Ovary (tissue), 9 donors: ENCODE results near the gene STAB1. TPM values are rescaled to one million over a fixed set of nuclear protein-coding genes. Genes with fewer than 3 reads are reported as not detected.

Experiments used
- DNase-seq, 5 donors: peaks; one replicate each; pipeline ENCODE4 v3.0.0-alpha.2; 2019 to 2020
- H3K27ac ChIP-seq, 2 donors: fragments of 200-600 bp; one replicate each; pipeline versions ENCODE4 v1.5.1 to v1.8.0; 2019 to 2022
- H3K27me3 ChIP-seq: fragments of 200-600 bp; one replicate; pipeline ENCODE4 v1.8.0; 2022
- H3K36me3 ChIP-seq: fragments of 200-600 bp; sonication (generic); one replicate; pipeline ENCODE4 v1.5.1; 2019
- H3K4me1 ChIP-seq: one replicate; pipeline ENCODE4 v1.8.1; 2013; ENCODE audit warnings: mild to moderate bottlenecking, moderate library complexity; ENCODE audit not compliant: insufficient read depth
- H3K4me3 ChIP-seq: fragments of 200-600 bp; sonication (generic); one replicate; pipeline ENCODE4 v1.5.1; 2017
- H3K9me3 ChIP-seq, 2 donors: fragments of 200-600 bp in 1 of 2; sonication (generic) in 1 of 2; one replicate each; pipeline versions ENCODE4 v1.5.1 to v1.8.1; 2013 to 2019; ENCODE audit warnings: mild to moderate bottlenecking in 1 of 2, moderate library complexity in 1 of 2
- EP300 ChIP-seq: sonication (generic); formaldehyde crosslinking; IDR thresholded peaks from one replicate; pipeline ENCODE4 v1.6.1; 2017; ENCODE audit warnings: antibody characterized with exemption
- POLR2A ChIP-seq: fragments of 450-650 bp; IDR thresholded peaks from one replicate; pipeline ENCODE4 v1.6.1; 2017; ENCODE audit warnings: antibody characterized with exemption, mild to moderate bottlenecking, moderate library complexity
- WGBS, 3 donors: extraction: QIAGEN DNeasy Blood & Tissue Kit in 1 of 3; methylation state at CpG; one replicate each; pipeline versions ENCODE4 v1.1.5 to v1.1.7; 2013 to 2017; 5-methylcytosine and 5-hydroxymethylcytosine counted together
- intact Hi-C, 4 donors: fragments of 100-400 bp; cut with DNase I; formaldehyde crosslinking; loops; one replicate each; pipeline versions ENCODE4 v1.11.0 to v1.15.1; 2022 to 2023
- polyA plus RNA-seq, 2 donors: library from polyadenylated mRNA; stranded (reverse); fragments of 200-250 nt in 1 of 2; fragments of 350-450 nt in 1 of 2; fragmentation: Illumina TruSeq in 1 of 2; extraction: RNeasy Lipid Tissue Mini Kit (QIAGEN cat#74804) in 1 of 2; gene quantifications; one replicate each; pipeline ENCODE4 v1.2.3, GENCODE V29; 2013 to 2014
- total RNA-seq, 7 donors: library from RNA; depleted of rRNA in 2 of 7; stranded (reverse); fragments of >200 nt in 2 of 7; fragmentation: NEBNext Ultra II Directional in 3 of 7; extraction: Animal tissue kit (Norgen Biotek cat#: 25700) in 3 of 7; gene quantifications; one replicate each; pipeline versions ENCODE4 v1.1.0 to v1.2.4, GENCODE V29; 2016 to 2023
- TF ChIP-seq, protein P1 (sequence below), 3 donors: fragments of 450-650 bp in 2 of 3; fragments of 200-600 bp in 1 of 3; IDR thresholded peaks; one replicate each; pipeline versions ENCODE4 v1.5.1 to v1.8.0; 2016 to 2022; ENCODE audit warnings: antibody characterized with exemption in 3 of 3, mild to moderate bottlenecking in 1 of 3
- donor health status: DM: no; HTN: no; CAD: no; lungs with moderate emphysema.
- donor health status: DM: no; HTN: no; CAD: no.
- donor health status: Bipolar disorder and iron deficiency.
- donor health status: DM: yes; HTN: yes; CAD: no.
- donor health status: DM: no; HTN: no; CAD: no.
- donor health status: DM: yes; HTN: yes; CAD: no.

Gene STAB1
- total and polyA plus RNA-seq, 9 donors, result 21.4 to 114 (median 47.5) TPM

DNA sequence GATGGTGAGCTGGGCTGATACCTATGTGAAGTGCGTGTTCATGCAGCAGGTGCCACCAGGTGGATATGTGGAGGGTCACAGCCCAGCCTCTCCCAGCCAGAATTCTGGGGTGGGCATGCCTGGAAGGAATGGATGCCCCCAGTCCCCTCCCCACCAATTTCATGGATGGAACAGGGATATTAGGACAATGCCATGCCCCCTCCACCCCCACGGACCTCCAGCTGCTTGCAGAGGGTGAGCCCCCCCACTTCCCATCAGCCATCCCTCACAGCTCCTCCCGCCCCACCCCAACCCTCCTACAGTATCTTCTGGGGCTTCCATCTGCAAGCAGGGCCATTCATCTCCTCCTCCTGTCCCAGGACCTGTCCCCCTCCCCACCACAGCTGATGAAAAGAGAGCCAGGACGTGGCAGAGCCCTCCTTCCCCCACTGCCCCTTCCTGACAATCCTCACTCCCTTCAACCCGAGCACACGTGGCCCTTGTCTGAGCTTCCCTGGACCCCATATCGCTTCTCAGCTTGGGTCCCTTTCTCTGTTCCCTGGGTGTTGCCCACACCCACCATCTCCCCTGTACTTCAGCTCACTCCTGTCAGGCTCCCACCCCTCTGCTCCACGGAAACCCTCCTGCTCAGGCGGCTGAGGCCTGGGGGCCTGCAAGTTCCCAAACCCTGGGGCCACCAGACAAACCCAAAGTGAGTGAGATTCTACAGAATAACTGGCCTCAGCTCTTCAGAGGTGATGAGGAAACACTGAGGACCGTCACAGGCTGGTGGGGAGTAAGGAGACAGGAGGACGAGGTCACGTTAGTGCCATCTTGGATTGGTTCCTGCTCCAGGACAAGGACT lies 47.4 kb upstream of the STAB1 start:
- intact Hi-C loops, result loop anchor here in 2 of 4 donors (2.0 kb wide), 1 partner anchor 19 kb away; no protein-coding TSS in a partner anchor
- H3K4me3 ChIP-seq, result no peak overlapping the region
- peaks cover 1% of the 10 kb centered on the region for H3K4me1 ChIP-seq
- no peaks in the 10 kb centered on the region for H3K36me3 ChIP-seq
- WGBS, 3 donors, result 66 to 81% (median 74%) methylated on average over 12 of the region's 12 CpGs
- DNase-seq, result no peak
- no peaks in the 10 kb centered on the region for H3K27me3 ChIP-seq
- H3K9me3 ChIP-seq, result no peaks in the 10 kb centered on the region
- TF ChIP-seq, protein P1, sequence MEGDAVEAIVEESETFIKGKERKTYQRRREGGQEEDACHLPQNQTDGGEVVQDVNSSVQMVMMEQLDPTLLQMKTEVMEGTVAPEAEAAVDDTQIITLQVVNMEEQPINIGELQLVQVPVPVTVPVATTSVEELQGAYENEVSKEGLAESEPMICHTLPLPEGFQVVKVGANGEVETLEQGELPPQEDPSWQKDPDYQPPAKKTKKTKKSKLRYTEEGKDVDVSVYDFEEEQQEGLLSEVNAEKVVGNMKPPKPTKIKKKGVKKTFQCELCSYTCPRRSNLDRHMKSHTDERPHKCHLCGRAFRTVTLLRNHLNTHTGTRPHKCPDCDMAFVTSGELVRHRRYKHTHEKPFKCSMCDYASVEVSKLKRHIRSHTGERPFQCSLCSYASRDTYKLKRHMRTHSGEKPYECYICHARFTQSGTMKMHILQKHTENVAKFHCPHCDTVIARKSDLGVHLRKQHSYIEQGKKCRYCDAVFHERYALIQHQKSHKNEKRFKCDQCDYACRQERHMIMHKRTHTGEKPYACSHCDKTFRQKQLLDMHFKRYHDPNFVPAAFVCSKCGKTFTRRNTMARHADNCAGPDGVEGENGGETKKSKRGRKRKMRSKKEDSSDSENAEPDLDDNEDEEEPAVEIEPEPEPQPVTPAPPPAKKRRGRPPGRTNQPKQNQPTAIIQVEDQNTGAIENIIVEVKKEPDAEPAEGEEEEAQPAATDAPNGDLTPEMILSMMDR (IDR thresholded peaks at IDR 0.05), result no peak
- TF ChIP-seq POLR2A (no peak), EP300 (no peak)
- no peak overlapping the region for H3K27ac ChIP-seq

- H3K9me3 ChIP-seq, result no peaks in the 10 kb centered on the region
- WGBS, 3 donors, result 76 to 92% (median 82%) methylated on average over 11 of the region's 11 CpGs
- no peak overlapping the region for H3K27ac ChIP-seq
- no peak for TF ChIP-seq POLR2A
- H3K36me3 ChIP-seq, result no peaks in the 10 kb centered on the region
- intact Hi-C loops, result loop anchor here in 1 of 4 donors (5.0 kb wide), 1 partner anchor 82 kb away; the partner anchor contains the start of gene NT5DC2
- peaks cover 8% of the 10 kb centered on the region for H3K4me1 ChIP-seq
- DNase-seq, result no peak
- no peak overlapping the region for H3K4me3 ChIP-seq
- no peaks in the 10 kb centered on the region for H3K27me3 ChIP-seq
These were observed 44.5 kb upstream of the STAB1 start for GRCh38 chr3:52450489-52451236.

DNA sequence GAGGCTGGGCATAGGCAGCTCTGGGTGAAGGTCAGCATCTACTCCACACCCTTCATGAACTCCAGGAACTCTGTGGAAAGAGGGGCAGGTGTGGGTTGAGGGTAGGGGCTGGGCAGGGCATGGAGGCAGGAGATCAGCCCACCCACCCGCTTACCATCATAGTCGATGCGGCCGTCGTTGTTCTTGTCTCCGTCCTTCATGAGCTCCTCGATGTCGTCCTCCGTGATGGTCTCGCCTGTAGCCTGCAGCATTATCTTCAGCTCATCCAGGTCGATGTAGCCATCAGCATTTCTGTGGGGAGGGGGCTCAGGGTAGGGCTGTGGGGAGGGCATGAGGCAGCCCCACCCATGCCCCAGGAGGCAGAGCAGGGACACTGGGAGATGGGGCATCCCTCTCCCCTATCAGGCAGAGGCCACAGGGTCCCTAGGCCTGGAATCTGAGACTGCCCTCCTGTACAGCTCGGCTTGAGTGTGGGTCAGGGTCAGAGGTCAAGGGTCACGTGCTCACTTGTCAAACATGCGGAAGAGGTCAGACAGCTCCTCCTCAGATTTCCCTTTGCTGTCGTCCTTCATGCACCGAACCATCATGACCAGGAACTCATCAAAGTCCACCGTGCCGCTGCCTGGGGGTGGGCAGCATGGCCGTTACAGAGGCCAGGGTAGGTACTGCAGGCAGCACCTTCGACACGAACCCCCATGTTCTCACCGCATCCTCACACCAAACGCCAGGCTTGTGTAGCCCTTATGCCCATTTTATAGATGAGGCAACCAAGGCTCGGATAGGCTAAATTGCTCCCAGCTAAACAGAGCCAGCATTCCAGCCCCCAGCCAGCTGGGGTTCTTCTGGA lies 43.7 kb upstream of the STAB1 start:
- TF ChIP-seq POLR2A (no peak), EP300 (no peak)
- TF ChIP-seq, protein P1 (IDR thresholded peaks at IDR 0.05), result no peak

GRCh38 chr3:52452126-52452525 lies 43.0 kb upstream of the STAB1 start:
- Histone ChIP-seq H3K27ac (no peak overlapping the region), H3K36me3 (no peaks in the 10 kb centered on the region), H3K27me3 (no peaks in the 10 kb centered on the region), H3K4me1 (peaks cover 12% of the 10 kb centered on the region), H3K4me3 (no peak overlapping the region), H3K9me3 (no peaks in the 10 kb centered on the region)
- intact Hi-C loops, result loop anchor here in 1 of 4 donors (5.0 kb wide), 1 partner anchor 80 kb away; the partner anchor contains the start of gene NT5DC2
- 80 to 88% (median 88%) methylated on average over 6 of the region's 6 CpGs for WGBS, 3 donors
- TF ChIP-seq, protein P1 (IDR thresholded peaks at IDR 0.05), result no peak
- TF ChIP-seq POLR2A (no peak), EP300 (no peak)
- peak in 1 of 5 donors; percentile 23 for DNase-seq

More for the DNA sequence above, 43.7 kb upstream of the STAB1 start:
- H3K4me1 ChIP-seq, result peaks cover 8% of the 10 kb centered on the region
- DNase-seq, result peak in 1 of 5 donors; percentile 28
- no peaks in the 10 kb centered on the region for H3K36me3 ChIP-seq
- no peaks in the 10 kb centered on the region for H3K9me3 ChIP-seq
- no peaks in the 10 kb centered on the region for H3K27me3 ChIP-seq
- intact Hi-C loops, result loop anchor here in 1 of 4 donors (5.0 kb wide), 1 partner anchor 81 kb away; the partner anchor contains the start of gene NT5DC2
- no peak overlapping the region for H3K27ac ChIP-seq
- H3K4me3 ChIP-seq, result no peak overlapping the region
- WGBS, 3 donors, result 78 to 82% (median 80%) methylated on average over 24 of the region's 24 CpGs
